Vagina (tissue), 2 donors: ENCODE data around the gene PRR23A. TPM values are rescaled to one million over a fixed set of nuclear protein-coding genes. Genes with fewer than 3 reads are reported as not detected.

ENCODE experiments used
- DNase-seq, 2 donors: peaks; one replicate each; pipeline ENCODE4 v3.0.0-alpha.2; 2017; ENCODE audit errors: extremely low spot score in 2 of 2
- H3K27ac ChIP-seq: fragments of 200-600 bp; sonication (generic); one replicate; pipeline ENCODE4 v1.5.1; 2019
- H3K27me3 ChIP-seq: fragments of 200-600 bp; sonication (generic); one replicate; pipeline ENCODE4 v1.5.1; 2019
- H3K36me3 ChIP-seq, 2 donors: fragments of 200-600 bp; sonication (generic); one replicate each; pipeline ENCODE4 v1.5.1; 2017 to 2019
- H3K4me1 ChIP-seq: fragments of 200-600 bp; sonication (generic); one replicate; pipeline ENCODE4 v1.5.1; 2019
- H3K4me3 ChIP-seq, 2 donors: fragments of 200-600 bp; sonication (generic); 1 replicate in 1 of 2; 2 replicates in 1 of 2; pipeline ENCODE4 v1.5.1; 2016 to 2019
- H3K9me3 ChIP-seq: fragments of 200-600 bp; sonication (generic); one replicate; pipeline ENCODE4 v1.5.1; 2019
- POLR2A ChIP-seq, 2 donors: fragments of 450-650 bp; IDR thresholded peaks; one replicate each; pipeline ENCODE4 v1.6.1; 2017; ENCODE audit warnings: antibody characterized with exemption in 2 of 2, mild to moderate bottlenecking in 2 of 2, moderate library complexity in 2 of 2
- POLR2AphosphoS5 ChIP-seq, 2 donors: sonication (generic); formaldehyde crosslinking; IDR thresholded peaks; one replicate each; pipeline ENCODE4 v1.9.0; 2017; ENCODE audit warnings: antibody characterized with exemption in 2 of 2, mild to moderate bottlenecking in 2 of 2, low read depth in 1 of 2; ENCODE audit not compliant: insufficient read depth in 1 of 2
- intact Hi-C: fragments of 100-400 bp; cut with DNase I; formaldehyde crosslinking; loops from one replicate; pipeline ENCODE4 v1.15.1; 2023
- total RNA-seq: library from RNA; depleted of rRNA; stranded (reverse); fragments of >200 nt; gene quantifications from one replicate; pipeline ENCODE4 v1.2.3, GENCODE V29; 2016
- TF ChIP-seq, protein P1 (sequence below), 3 experiments: fragments of 450-650 bp in 2 of 3; fragments of 200-600 bp in 1 of 3; sonication (generic) in 1 of 3; IDR thresholded peaks; one replicate each; pipeline ENCODE4 v1.5.1; 2017 to 2019; ENCODE audit warnings: antibody characterized with exemption in 3 of 3, mild to moderate bottlenecking in 2 of 3, moderate library complexity in 2 of 3

PRR23A gene
- total RNA-seq, 1 donor from 2014 or later, result not detected

DNA sequence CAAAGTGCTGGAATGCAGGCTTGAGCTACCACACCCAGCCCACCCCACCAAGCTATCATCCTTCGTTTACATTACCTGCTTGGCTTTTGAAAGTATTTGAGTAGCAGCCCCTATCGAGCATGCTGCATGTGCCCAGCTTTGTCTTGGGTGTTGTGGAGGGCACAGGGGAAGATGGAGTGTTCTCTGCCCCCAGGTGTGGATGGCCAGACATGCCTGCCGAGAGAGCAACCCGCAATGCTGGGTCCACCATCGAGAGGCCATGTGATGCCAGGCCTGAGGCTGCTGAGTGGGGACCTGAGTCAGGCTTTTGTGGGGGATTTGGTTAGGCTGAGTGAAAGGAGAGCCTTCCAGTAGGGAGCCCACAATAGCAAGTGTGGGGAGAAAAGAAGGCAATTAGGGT lies 33.1 kb downstream of the PRR23A start:
- no peaks in the 10 kb centered on the region for H3K36me3 ChIP-seq
- no peak for DNase-seq
- H3K4me3 ChIP-seq, result no peak overlapping the region

DNA sequence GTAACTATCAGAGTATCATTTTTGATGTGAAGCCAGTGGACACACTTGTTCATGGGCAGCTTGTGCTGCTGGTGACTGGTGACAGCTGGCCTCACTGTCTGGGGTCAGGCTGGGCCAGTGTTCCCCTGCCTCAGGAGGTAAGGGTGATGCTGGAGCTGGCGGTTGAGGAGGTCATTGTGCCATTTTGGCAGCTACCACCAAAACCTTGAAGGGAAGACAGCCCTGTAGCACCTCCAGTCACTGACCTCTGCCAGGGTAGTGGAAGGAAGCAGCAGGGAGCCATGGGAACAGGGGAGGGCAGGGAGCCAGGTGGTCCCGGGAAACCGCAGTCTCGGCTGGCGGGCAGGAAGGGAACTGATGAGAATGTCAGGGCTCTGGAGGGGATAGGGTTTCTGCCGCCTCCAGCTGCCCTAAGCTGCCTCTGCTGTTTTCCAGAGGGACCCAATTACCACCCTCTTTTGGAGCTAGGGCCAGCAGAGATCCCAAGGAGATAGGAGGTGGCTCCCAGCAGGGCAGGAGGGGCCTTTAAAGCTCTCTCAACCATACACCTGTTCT lies 34.2 kb downstream of the PRR23A start:
- no peaks in the 10 kb centered on the region for H3K27me3 ChIP-seq
- TF ChIP-seq, protein P1, sequence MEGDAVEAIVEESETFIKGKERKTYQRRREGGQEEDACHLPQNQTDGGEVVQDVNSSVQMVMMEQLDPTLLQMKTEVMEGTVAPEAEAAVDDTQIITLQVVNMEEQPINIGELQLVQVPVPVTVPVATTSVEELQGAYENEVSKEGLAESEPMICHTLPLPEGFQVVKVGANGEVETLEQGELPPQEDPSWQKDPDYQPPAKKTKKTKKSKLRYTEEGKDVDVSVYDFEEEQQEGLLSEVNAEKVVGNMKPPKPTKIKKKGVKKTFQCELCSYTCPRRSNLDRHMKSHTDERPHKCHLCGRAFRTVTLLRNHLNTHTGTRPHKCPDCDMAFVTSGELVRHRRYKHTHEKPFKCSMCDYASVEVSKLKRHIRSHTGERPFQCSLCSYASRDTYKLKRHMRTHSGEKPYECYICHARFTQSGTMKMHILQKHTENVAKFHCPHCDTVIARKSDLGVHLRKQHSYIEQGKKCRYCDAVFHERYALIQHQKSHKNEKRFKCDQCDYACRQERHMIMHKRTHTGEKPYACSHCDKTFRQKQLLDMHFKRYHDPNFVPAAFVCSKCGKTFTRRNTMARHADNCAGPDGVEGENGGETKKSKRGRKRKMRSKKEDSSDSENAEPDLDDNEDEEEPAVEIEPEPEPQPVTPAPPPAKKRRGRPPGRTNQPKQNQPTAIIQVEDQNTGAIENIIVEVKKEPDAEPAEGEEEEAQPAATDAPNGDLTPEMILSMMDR (IDR thresholded peaks at IDR 0.05), result no peak
- no peaks in the 10 kb centered on the region for H3K36me3 ChIP-seq
- H3K4me1 ChIP-seq, result no peaks in the 10 kb centered on the region
- H3K4me3 ChIP-seq, result no peak overlapping the region
- no peak for DNase-seq
- intact Hi-C loops, result no loop called here
- H3K27ac ChIP-seq, result no peak overlapping the region
- H3K9me3 ChIP-seq, result no peaks in the 10 kb centered on the region

More for the DNA sequence above, 33.1 kb downstream of the PRR23A start:
- intact Hi-C loops, result no loop called here
- Histone ChIP-seq H3K9me3 (no peaks in the 10 kb centered on the region), H3K4me1 (no peaks in the 10 kb centered on the region), H3K27ac (no peak overlapping the region), H3K27me3 (no peaks in the 10 kb centered on the region)
- TF ChIP-seq, protein P1 (IDR thresholded peaks at IDR 0.05), result no peak
- no peak for TF ChIP-seq POLR2A (IDR thresholded peaks at IDR 0.05)
- no peak for TF ChIP-seq POLR2AphosphoS5 (IDR thresholded peaks at IDR 0.05; ENCODE audit: insufficient read depth in 1 of 2, low read depth in 1 of 2)

DNA sequence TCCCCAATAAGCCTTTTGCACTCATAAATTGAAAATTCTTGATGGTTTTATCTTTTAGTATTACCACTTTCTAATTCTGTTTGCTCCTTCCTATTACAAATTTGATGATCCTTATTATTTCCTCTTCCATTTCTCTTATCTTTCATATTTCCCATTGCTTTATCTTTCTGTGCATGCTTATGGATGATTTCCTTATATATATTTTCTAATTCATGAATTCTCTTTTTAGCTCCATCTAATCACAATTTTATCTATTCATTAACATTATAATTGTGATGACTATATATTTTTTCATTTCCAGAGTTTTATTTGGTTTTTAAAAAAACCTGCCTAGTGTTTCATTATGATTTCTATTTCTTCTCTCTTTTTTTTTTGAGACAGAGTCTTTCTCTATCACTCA lies 41.1 kb downstream of the PRR23A start:
- intact Hi-C loops, result no loop called here
- no peaks in the 10 kb centered on the region for H3K27me3 ChIP-seq

DNA sequence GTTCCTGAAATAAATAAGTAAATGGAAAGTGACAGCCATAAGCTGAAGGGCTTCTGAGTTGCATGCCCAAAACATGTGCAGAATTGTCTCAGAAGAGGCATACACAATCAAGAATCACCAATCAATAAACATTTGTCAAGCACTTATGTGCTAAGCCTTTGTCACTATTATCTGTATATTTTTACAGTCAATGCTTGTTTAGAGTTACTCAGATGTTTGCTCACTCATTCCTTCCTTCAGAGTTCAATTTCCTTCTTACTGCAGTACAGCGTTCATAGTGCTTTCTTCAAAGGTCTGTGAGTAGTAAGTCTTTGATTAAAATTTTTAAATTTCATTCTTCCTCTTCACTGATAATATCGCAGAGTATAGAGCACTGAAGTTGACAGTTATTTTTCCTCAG lies 41.8 kb downstream of the PRR23A start:
- Histone ChIP-seq H3K4me3 (no peak overlapping the region), H3K27me3 (no peaks in the 10 kb centered on the region), H3K9me3 (no peaks in the 10 kb centered on the region), H3K36me3 (no peaks in the 10 kb centered on the region), H3K27ac (no peak overlapping the region), H3K4me1 (peaks cover 10% of the 10 kb centered on the region)
- DNase-seq, result no peak
- intact Hi-C loops, result no loop called here
- TF ChIP-seq POLR2A (IDR thresholded peaks at IDR 0.05) (no peak), POLR2AphosphoS5 (IDR thresholded peaks at IDR 0.05; ENCODE audit: insufficient read depth in 1 of 2, low read depth in 1 of 2) (no peak)
- TF ChIP-seq, protein P1 (IDR thresholded peaks at IDR 0.05), result no peak

More for the DNA sequence above, 41.1 kb downstream of the PRR23A start:
- H3K9me3 ChIP-seq, result no peaks in the 10 kb centered on the region
- H3K36me3 ChIP-seq, result no peaks in the 10 kb centered on the region
- no peak overlapping the region for H3K4me3 ChIP-seq
- TF ChIP-seq POLR2AphosphoS5 (IDR thresholded peaks at IDR 0.05; ENCODE audit: insufficient read depth in 1 of 2, low read depth in 1 of 2) (no peak), POLR2A (IDR thresholded peaks at IDR 0.05) (no peak)
- TF ChIP-seq, protein P1 (IDR thresholded peaks at IDR 0.05), result no peak
- H3K27ac ChIP-seq, result no peak overlapping the region
- H3K4me1 ChIP-seq, result peaks cover 10% of the 10 kb centered on the region
- DNase-seq, result no peak

DNA sequence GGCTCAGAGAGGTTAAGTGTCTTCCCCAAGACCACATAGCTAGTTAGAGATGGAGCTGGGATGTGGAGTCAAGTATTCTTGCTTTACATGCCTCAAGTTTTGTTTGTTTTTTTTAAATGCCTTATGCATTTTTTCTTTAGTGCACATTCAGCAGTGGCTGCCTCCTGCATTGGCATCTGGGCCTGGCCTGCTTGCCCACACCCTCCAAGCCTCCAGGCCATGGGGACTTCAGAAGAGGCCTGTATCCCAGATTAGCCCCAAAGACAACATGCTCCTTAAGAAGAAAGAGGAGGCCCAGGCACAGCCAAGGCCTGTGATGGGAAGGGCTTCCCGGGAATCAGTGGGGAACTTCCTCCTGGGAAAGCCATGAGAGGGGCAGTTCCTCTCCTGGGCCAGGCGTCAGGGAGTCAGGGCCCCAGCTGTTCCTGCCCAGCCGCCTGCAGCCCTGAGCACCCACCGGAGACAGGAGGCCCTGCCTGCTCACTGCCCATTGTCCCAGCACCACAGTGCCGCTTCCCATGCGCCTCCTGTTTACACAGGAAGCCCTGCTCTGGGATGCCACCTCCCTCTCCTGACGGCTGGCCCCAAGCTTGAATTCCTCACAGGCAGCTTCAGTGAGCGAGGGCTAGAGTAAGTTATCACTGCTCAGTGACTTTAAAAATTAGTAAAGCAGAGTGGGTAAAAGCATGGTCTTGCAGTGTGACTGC lies 43.1 kb downstream of the PRR23A start:
- no peak overlapping the region for H3K27ac ChIP-seq
- intact Hi-C loops, result no loop called here
- TF ChIP-seq, protein P1 (IDR thresholded peaks at IDR 0.05), result no peak
- TF ChIP-seq POLR2A (IDR thresholded peaks at IDR 0.05), result no peak
- no peak for TF ChIP-seq POLR2AphosphoS5 (IDR thresholded peaks at IDR 0.05; ENCODE audit: insufficient read depth in 1 of 2, low read depth in 1 of 2)
- H3K9me3 ChIP-seq, result no peaks in the 10 kb centered on the region
- DNase-seq, result no peak
- no peaks in the 10 kb centered on the region for H3K27me3 ChIP-seq
- no peak overlapping the region for H3K4me3 ChIP-seq
- H3K36me3 ChIP-seq, result no peaks in the 10 kb centered on the region
- H3K4me1 ChIP-seq, result peaks cover 10% of the 10 kb centered on the region
